ENCODE measurements around the gene SLC22A5. TPM values are rescaled to one million over a fixed set of nuclear protein-coding genes. Genes with fewer than 3 reads are reported as not detected.
A peak's percentile ranks its signal among the peaks of the same experiment; 100 is the strongest.
"Not testable (repeated sequence)": the region's sequence is repeated elsewhere in the genome, so short reads cannot be mapped to it uniquely, and the experiment has no call there.

The SLC22A5 gene
- polyA plus RNA-seq, 2 of the 4 experiments (the other 2 are of a cell fraction) = 27.4 to 35.3 TPM

GRCh38 chr5:132397224-132397623 lies 27.7 kb downstream of the SLC22A5 start:
- no peak overlapping the region for H3K27ac ChIP-seq
- TF ChIP-seq CHD2 (IDR thresholded peaks at IDR 0.05; ENCODE audit: low read length, partially characterized antibody) (no peak), HDAC2 (IDR thresholded peaks at IDR 0.05) (no peak), FOSB (CRISPR knock-in tag; IDR thresholded peaks at IDR 0.05) (no peak), SMC3 (IDR thresholded peaks at IDR 0.05) (no peak), JUN (IDR thresholded peaks at IDR 0.05) (no peak)
- no peak overlapping the region for H3K4me2 ChIP-seq
- H3K4me1 ChIP-seq = no peaks in the 10 kb centered on the region
- ATAC-seq = peak; percentile 34 to 38; a peak in 2 of 6 replicates
- no peak for FAIRE-seq
- H3K4me3 ChIP-seq = no peak overlapping the region
- CTCF ChIA-PET = interaction anchor here (1.0 to 3.8 kb wide), 3 partner anchors 9 to 42 kb away, joined by 3 to 23 read pairs (median 5); no protein-coding TSS in a partner anchor
- DNase-seq (ENCODE audit: low read depth in 1 of 2, low spot score in 1 of 2) = no peak
- WGBS (ENCODE audit: missing lambda C conversion rate) = 87% methylated on average over 2 of the region's 2 CpGs
- H3K9me3 ChIP-seq = no peaks in the 10 kb centered on the region
- POLR2A ChIA-PET = no interaction called here

DNA sequence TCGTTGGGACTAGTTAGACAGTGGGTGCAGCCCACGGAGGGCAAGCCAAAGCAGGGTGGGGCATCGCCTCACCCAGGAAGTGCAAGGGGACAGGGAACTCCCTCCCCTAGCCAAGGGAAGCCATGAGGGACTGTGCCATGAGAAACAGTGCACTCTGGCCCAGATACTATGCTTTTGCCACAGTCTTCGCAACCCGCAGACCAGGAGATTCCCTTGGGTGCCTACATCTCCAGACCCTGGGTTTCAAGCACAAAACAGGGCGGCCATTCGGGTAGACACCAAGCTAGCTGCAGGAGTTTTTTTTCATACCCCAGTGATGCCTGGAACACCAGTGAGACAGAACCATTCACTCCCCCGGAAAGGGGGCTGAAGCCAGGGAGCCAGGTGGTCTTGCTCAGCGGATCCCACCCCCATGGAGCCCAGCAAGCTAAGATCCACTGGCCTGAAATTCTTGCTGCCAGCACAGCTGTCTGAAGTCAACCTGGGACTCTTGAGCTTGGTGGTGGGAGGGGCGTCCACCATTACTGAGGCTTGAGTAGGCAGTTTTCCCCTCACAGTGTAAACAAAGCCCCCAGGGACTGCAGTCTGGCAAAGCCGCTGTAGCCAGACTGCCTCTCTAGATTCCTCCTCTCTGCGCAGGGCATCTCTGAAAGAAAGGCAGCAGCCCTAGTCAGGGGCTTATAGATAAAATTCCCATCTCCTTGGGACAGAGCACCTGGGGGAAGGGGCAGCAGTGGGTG lies 28.6 kb downstream of the SLC22A5 start:
- H3K27ac ChIP-seq; H3K4me1 ChIP-seq; H3K9me3 ChIP-seq; DNase-seq (ENCODE audit: low read depth in 1 of 2, low spot score in 1 of 2); H3K4me2 ChIP-seq; H3K4me3 ChIP-seq; FAIRE-seq; ATAC-seq; POLR2A ChIA-PET: not testable (repeated sequence)
- CTCF ChIA-PET = interaction anchor here (1.0 to 3.8 kb wide), 4 partner anchors 10 to 103 kb away, joined by 3 to 23 read pairs (median 8); no protein-coding TSS in a partner anchor
- 98% methylated on average over 7 of the region's 12 CpGs for WGBS (ENCODE audit: missing lambda C conversion rate)

- POLR2A ChIA-PET = not testable (repeated sequence)
- CTCF ChIA-PET = interaction anchor here (1.0 to 1.3 kb wide), 2 partner anchors 16 to 18 kb away, joined by 3 to 4 read pairs; no protein-coding TSS in a partner anchor
Measured at GRCh38 chr5:132404041-132404440, 34.5 kb downstream of the SLC22A5 start.

DNA sequence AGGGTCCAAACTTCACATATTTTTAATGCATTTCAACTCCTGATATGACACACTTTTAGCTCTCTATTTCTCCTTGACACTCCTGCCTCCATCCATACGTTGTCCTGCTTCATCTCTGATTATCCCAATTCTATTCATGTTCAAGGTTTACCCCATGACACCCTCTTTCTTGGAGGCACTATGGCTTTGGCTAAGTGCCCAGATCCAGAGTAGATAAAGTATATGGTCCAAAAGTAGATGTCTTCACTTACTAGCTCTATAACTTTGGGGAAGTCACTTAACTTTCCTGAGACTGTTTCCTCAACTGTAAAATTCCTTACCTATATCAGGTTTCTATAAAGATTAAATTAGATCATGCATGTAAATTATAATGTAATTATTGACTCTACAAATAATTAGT lies 36.1 kb downstream of the SLC22A5 start:
- WGBS (ENCODE audit: missing lambda C conversion rate) = 49% methylated on average over 1 of the region's 1 CpG
- no peak for ATAC-seq
- Histone ChIP-seq H3K27ac (no peak overlapping the region), H3K4me1 (peaks cover 8% of the 10 kb centered on the region), H3K4me2 (no peak overlapping the region), H3K4me3 (no peak overlapping the region), H3K9me3 (no peaks in the 10 kb centered on the region)
- FAIRE-seq = no peak
- no peak for DNase-seq (ENCODE audit: low read depth in 1 of 2, low spot score in 1 of 2)
- TF ChIP-seq EHF (CRISPR knock-in tag; IDR thresholded peaks at IDR 0.05) (no peak), RCOR1 (IDR thresholded peaks at IDR 0.05; ENCODE audit: low read depth, low read length) (no peak), RARB (CRISPR knock-in tag; IDR thresholded peaks at IDR 0.05) (no peak), E2F6 (IDR thresholded peaks at IDR 0.05; ENCODE audit: borderline replicate concordance, low read depth) (no peak), HOXB5 (CRISPR knock-in tag; IDR thresholded peaks at IDR 0.05) (no peak), ELK1 (IDR thresholded peaks at IDR 0.05; ENCODE audit: low read depth, low read length) (no peak), FOSL2 (IDR thresholded peaks at IDR 0.05) (no peak), FOSL2 (CRISPR knock-in tag; IDR thresholded peaks at IDR 0.05) (no peak), NPAS2 (CRISPR knock-in tag; IDR thresholded peaks at IDR 0.05; ENCODE audit: borderline replicate concordance) (no peak), RFX5 (IDR thresholded peaks at IDR 0.05) (no peak), USF2 (IDR thresholded peaks at IDR 0.05) (no peak), CBX2 (IDR thresholded peaks at IDR 0.05; ENCODE audit: borderline replicate concordance, low read depth) (no peak), ZC3H11A (IDR thresholded peaks at IDR 0.05) (no peak), MAFK (IDR thresholded peaks at IDR 0.05; ENCODE audit: partially characterized antibody) (no peak), RAD21 (conservative IDR thresholded peaks at IDR 0.05 in 1 of 2, IDR thresholded peaks at IDR 0.05 in 1 of 2) (no peak), HES2 (IDR thresholded peaks at IDR 0.05) (no peak), PHF8 (IDR thresholded peaks at IDR 0.05; ENCODE audit: borderline replicate concordance, low read depth) (no peak), JUNB (IDR thresholded peaks at IDR 0.05) (no peak), EP300 (IDR thresholded peaks at IDR 0.05) (no peak)
- POLR2A ChIA-PET = no interaction called here
- CTCF ChIA-PET = interaction anchor here (1.2 to 8.4 kb wide), 3 partner anchors 15 to 414 kb away, joined by 4 to 152 read pairs (median 4); no protein-coding TSS in a partner anchor

More at GRCh38 chr5:132404041-132404440, 34.5 kb downstream of the SLC22A5 start:
- not testable (repeated sequence) for DNase-seq (ENCODE audit: low read depth in 1 of 2, low spot score in 1 of 2); H3K4me1 ChIP-seq; H3K4me3 ChIP-seq; H3K4me2 ChIP-seq; FAIRE-seq; H3K9me3 ChIP-seq; ATAC-seq; H3K27ac ChIP-seq
- WGBS (ENCODE audit: missing lambda C conversion rate) = 18% methylated on average over 2 of the region's 2 CpGs
